Naive thymus-derived CD4-positive, alpha-beta T cell (primary cell): Measurements from ENCODE around the gene ITIH2. TPM values are rescaled to one million over a fixed set of nuclear protein-coding genes. Genes with fewer than 3 reads are reported as not detected.
"Not testable (repeated sequence)": the region's sequence is repeated elsewhere in the genome, so short reads cannot be mapped to it uniquely, and the experiment has no call there.

Experiments used
- ATAC-seq: fragments of 150-1000 bp; cut with Tn5 transposase; 2 replicates; pipeline ENCODE4 v1.10.0; 2021; ENCODE audit warnings: mild to moderate bottlenecking, moderate library complexity
- CTCF ChIA-PET: fragments of 350-600 bp; sonication (Branson Sonifier 250); formaldehyde crosslinking; loops from one replicate; lab custom pipeline; 2021; ENCODE audit warnings: antibody characterized with exemption; lab: Charles Lee
- POLR2A ChIA-PET: fragments of 350-600 bp; sonication (Branson Sonifier 250); formaldehyde crosslinking; loops from one replicate; lab custom pipeline; 2021; ENCODE audit warnings: antibody characterized with exemption, inconsistent platforms; lab: Charles Lee
- DNase-seq, 9 donors: peaks; one replicate each; pipeline versions ENCODE4 v3.0.0 to v3.0.0-alpha.2; 2020 to 2022; ENCODE audit warnings: mixed read lengths in 1 of 9
- H3K27ac ChIP-seq: one replicate; pipeline ENCODE4 v1.7.0; 2013; ENCODE audit warnings: mild to moderate bottlenecking, low read depth, low read length, moderate library complexity
- H3K27me3 ChIP-seq, 2 donors: one replicate each; pipeline ENCODE4 v1.7.0; 2013; ENCODE audit warnings: low read length in 2 of 2, mild to moderate bottlenecking in 2 of 2, moderate library complexity in 2 of 2; ENCODE audit not compliant: control insufficient read depth in 2 of 2, insufficient read depth in 2 of 2
- H3K36me3 ChIP-seq, 3 experiments: 1 replicate in 2 of 3; 2 replicates in 1 of 3; pipeline ENCODE4 v1.7.0; 2013; ENCODE audit warnings: low read length in 3 of 3, mild to moderate bottlenecking in 3 of 3, moderate library complexity in 1 of 3; ENCODE audit not compliant: insufficient read depth in 3 of 3, control insufficient read depth in 2 of 3
- H3K4me1 ChIP-seq, 2 donors: one replicate each; pipeline ENCODE4 v1.7.0; 2013; ENCODE audit warnings: low read length in 2 of 2, mild to moderate bottlenecking in 2 of 2, moderate library complexity in 1 of 2; ENCODE audit not compliant: control insufficient read depth in 2 of 2, insufficient read depth in 2 of 2
- H3K4me3 ChIP-seq: 2 replicates; pipeline ENCODE4 v1.7.0; 2013; ENCODE audit warnings: mild to moderate bottlenecking, low read length
- H3K9me3 ChIP-seq, 3 experiments: 1 replicate in 2 of 3; 2 replicates in 1 of 3; pipeline ENCODE4 v1.7.0; 2013; ENCODE audit warnings: low read length in 3 of 3; ENCODE audit not compliant: control insufficient read depth in 2 of 3
- H3K27ac Mint-ChIP-seq, 9 donors: one replicate each; pipeline ENCODE4 v1.8.0; 2020 to 2022; ENCODE audit warnings: mixed read lengths in 9 of 9, mild to moderate bottlenecking in 8 of 9, moderate library complexity in 5 of 9, inconsistent platforms in 2 of 9
- H3K27me3 Mint-ChIP-seq, 5 donors: one replicate each; pipeline ENCODE4 v1.8.0; 2021 to 2022; ENCODE audit warnings: mixed read lengths in 5 of 5, mild to moderate bottlenecking in 1 of 5
- H3K36me3 Mint-ChIP-seq, 5 donors: one replicate each; pipeline ENCODE4 v1.8.0; 2020 to 2022; ENCODE audit warnings: mixed read lengths in 5 of 5, mild to moderate bottlenecking in 3 of 5, inconsistent platforms in 1 of 5
- H3K4me1 Mint-ChIP-seq, 7 donors: one replicate each; pipeline ENCODE4 v1.8.0; 2020 to 2022; ENCODE audit warnings: mixed read lengths in 7 of 7, mild to moderate bottlenecking in 3 of 7, inconsistent platforms in 1 of 7
- H3K4me3 Mint-ChIP-seq, 10 donors: one replicate each; pipeline ENCODE4 v1.8.0; 2020 to 2022; ENCODE audit warnings: mild to moderate bottlenecking in 10 of 10, mixed read lengths in 10 of 10, moderate library complexity in 6 of 10, inconsistent platforms in 2 of 10
- H3K9me3 Mint-ChIP-seq, 11 donors: one replicate each; pipeline ENCODE4 v1.8.0; 2020 to 2022; ENCODE audit warnings: mixed read lengths in 11 of 11, mild to moderate bottlenecking in 4 of 11, inconsistent platforms in 1 of 11, moderate library complexity in 1 of 11
- intact Hi-C, 2 donors: fragments of 100-400 bp; cut with micrococcal nuclease; formaldehyde crosslinking; loops; one replicate each; pipeline ENCODE4 v1.15.1; 2023
- polyA plus RNA-seq, 2 donors: library from polyadenylated mRNA; unstranded; fragments of 300-500 nt; fragmentation: Illumina TruSeq; gene quantifications; one replicate each; pipeline ENCODE4 v1.2.3, GENCODE V29; 2021
- total RNA-seq, 6 experiments: library from RNA in 5 of 6; stranded (reverse) in 5 of 6; gene quantifications; 1 replicate in 5 of 6; 2 replicates in 1 of 6; pipeline ENCODE4 v1.2.3 and lab custom pipeline; 2021 to 2026

The ITIH2 gene
- total and polyA plus RNA-seq, 7 experiments from 2014 or later = not detected

GRCh38 chr10:7690885-7691597 is 12.1 kb upstream of the ITIH2 start:
- H3K27me3 ChIP-seq, H3K27ac Mint-ChIP-seq, H3K27ac ChIP-seq, POLR2A ChIA-PET, H3K27me3 Mint-ChIP-seq, ATAC-seq, H3K4me1 ChIP-seq, H3K36me3 ChIP-seq, intact Hi-C loops, H3K4me3 ChIP-seq: not testable (repeated sequence)
- Mint-ChIP-seq H3K36me3 (peaks cover 0 to 25% (median 11%) of the 10 kb centered on the region in 5 donors), H3K9me3 (peaks cover 6 to 50% (median 25%) of the 10 kb centered on the region in 11 donors), H3K4me1 (peaks cover 0 to 14% (median 4%) of the 10 kb centered on the region in 7 donors), H3K4me3 (peak overlapping the region in 1 of 10 donors; percentile 24)
- CTCF ChIA-PET = interaction anchor here (7.2 kb wide), 1 partner anchor 167 kb away, joined by 97 read pairs; no protein-coding TSS in a partner anchor
- DNase-seq = peak in 2 of 9 donors; percentile 22 to 27
- H3K9me3 ChIP-seq = peaks cover 0 to 17% (median 0%) of the 10 kb centered on the region in 3 experiments

DNA sequence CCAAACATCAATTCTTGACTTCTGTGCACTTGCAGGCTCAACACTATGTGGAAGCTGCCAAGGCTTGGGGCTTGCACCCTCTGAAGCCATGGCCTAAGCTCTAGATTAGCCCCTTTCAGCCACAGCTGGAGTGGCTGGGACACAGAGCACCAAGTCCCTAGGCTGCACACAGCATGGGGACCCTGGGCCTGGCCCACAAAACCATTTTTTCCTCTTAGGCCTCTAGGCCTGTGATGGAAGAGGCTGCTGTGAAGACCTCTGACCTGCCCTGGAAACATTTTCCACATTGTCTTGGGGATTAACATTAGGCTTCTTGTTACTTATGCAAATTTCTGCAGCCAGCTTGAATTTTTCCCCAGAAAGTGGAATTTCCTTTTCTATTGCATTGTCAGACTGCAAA is 10.7 kb upstream of the ITIH2 start:
- H3K27ac ChIP-seq, POLR2A ChIA-PET, intact Hi-C loops, DNase-seq, H3K36me3 ChIP-seq, H3K4me1 Mint-ChIP-seq, H3K27ac Mint-ChIP-seq, H3K4me1 ChIP-seq, CTCF ChIA-PET, ATAC-seq, H3K4me3 Mint-ChIP-seq, H3K4me3 ChIP-seq, H3K27me3 ChIP-seq, H3K27me3 Mint-ChIP-seq: not testable (repeated sequence)
- Mint-ChIP-seq H3K36me3 (peaks cover 0 to 25% (median 11%) of the 10 kb centered on the region in 5 donors), H3K9me3 (peaks cover 6 to 50% (median 25%) of the 10 kb centered on the region in 11 donors)
- H3K9me3 ChIP-seq = peaks cover 0 to 17% (median 0%) of the 10 kb centered on the region in 3 experiments

GRCh38 chr10:7693194-7693593 is 9.9 kb upstream of the ITIH2 start:
- CTCF ChIA-PET, intact Hi-C loops, H3K36me3 ChIP-seq, H3K27me3 Mint-ChIP-seq, ATAC-seq, H3K27ac ChIP-seq, H3K4me3 Mint-ChIP-seq, H3K4me1 ChIP-seq, DNase-seq, H3K4me1 Mint-ChIP-seq, H3K27me3 ChIP-seq, POLR2A ChIA-PET, H3K4me3 ChIP-seq: not testable (repeated sequence)
- peaks cover 0 to 17% (median 0%) of the 10 kb centered on the region in 3 experiments for H3K9me3 ChIP-seq
- Mint-ChIP-seq H3K36me3 (peaks cover 0 to 25% (median 11%) of the 10 kb centered on the region in 5 donors), H3K9me3 (peaks cover 6 to 50% (median 25%) of the 10 kb centered on the region in 11 donors), H3K27ac (peak overlapping the region in 1 of 9 donors; percentile 6)

GRCh38 chr10:7696545-7696944 is 6.6 kb upstream of the ITIH2 start:
- peaks cover 0 to 12% (median 10%) of the 10 kb centered on the region in 5 donors for H3K36me3 Mint-ChIP-seq
- H3K27ac ChIP-seq = no peak overlapping the region
- CTCF ChIA-PET = no interaction called here
- intact Hi-C loops = no loop called here
- no peaks in the 10 kb centered on the region for H3K4me1 ChIP-seq
- DNase-seq (no peak), ATAC-seq (no peak)
- H3K27ac Mint-ChIP-seq = no peak overlapping the region
- H3K36me3 ChIP-seq = no peaks in the 10 kb centered on the region
- peaks cover 6 to 30% (median 16%) of the 10 kb centered on the region in 11 donors for H3K9me3 Mint-ChIP-seq
- no peak overlapping the region for H3K4me3 Mint-ChIP-seq
- peaks cover 0 to 11% (median 0%) of the 10 kb centered on the region in 3 experiments for H3K9me3 ChIP-seq
- POLR2A ChIA-PET = no interaction called here
- H3K4me1 Mint-ChIP-seq = peaks cover 0 to 1% (median 0%) of the 10 kb centered on the region in 7 donors
- H3K27me3 Mint-ChIP-seq = peaks cover 0 to 24% (median 15%) of the 10 kb centered on the region in 5 donors
- no peaks in the 10 kb centered on the region for H3K27me3 ChIP-seq
- H3K4me3 ChIP-seq = no peak overlapping the region

DNA sequence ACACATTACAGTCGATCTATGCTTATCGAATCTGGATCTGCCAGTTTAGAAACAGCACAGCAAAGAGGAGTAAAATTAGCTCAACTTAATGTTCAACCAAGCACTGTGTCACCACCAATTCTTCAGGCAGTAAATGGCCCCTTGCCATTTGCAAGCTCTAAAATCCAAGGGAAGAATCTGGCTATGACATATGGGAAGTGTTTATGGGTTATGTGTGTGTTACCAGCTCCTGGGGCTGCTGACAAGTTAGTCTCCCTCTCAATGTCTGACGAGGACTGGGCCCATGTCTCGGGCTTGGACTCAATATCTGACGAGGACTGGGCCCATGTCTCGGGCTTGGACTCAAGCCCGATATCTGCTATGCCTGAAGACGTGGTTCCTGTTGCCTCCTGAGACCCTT is 5.7 kb upstream of the ITIH2 start:
- Mint-ChIP-seq H3K36me3 (peaks cover 0 to 12% (median 10%) of the 10 kb centered on the region in 5 donors), H3K9me3 (peaks cover 4 to 21% (median 14%) of the 10 kb centered on the region in 11 donors), H3K4me1 (no peaks in the 10 kb centered on the region), H3K27me3 (peaks cover 3 to 29% (median 20%) of the 10 kb centered on the region in 5 donors), H3K4me3 (no peak overlapping the region), H3K27ac (no peak overlapping the region)
- Histone ChIP-seq H3K9me3 (peaks cover 0 to 2% (median 0%) of the 10 kb centered on the region in 3 experiments), H3K4me3 (no peak overlapping the region), H3K36me3 (no peaks in the 10 kb centered on the region), H3K27ac (no peak overlapping the region), H3K27me3 (no peaks in the 10 kb centered on the region), H3K4me1 (no peaks in the 10 kb centered on the region)
- ChIA-PET CTCF (no interaction called here), POLR2A (no interaction called here)
- intact Hi-C loops = no loop called here
- ATAC-seq = no peak
- DNase-seq = no peak

GRCh38 chr10:7700577-7701125 is 2.5 kb upstream of the ITIH2 start:
- Histone ChIP-seq H3K9me3 (no peaks in the 10 kb centered on the region), H3K27me3 (no peaks in the 10 kb centered on the region), H3K4me1 (no peaks in the 10 kb centered on the region), H3K4me3 (no peak overlapping the region), H3K27ac (no peak overlapping the region), H3K36me3 (no peaks in the 10 kb centered on the region)
- Mint-ChIP-seq H3K4me3 (no peak overlapping the region), H3K36me3 (peaks cover 0 to 4% (median 0%) of the 10 kb centered on the region in 5 donors), H3K27me3 (peaks cover 21 to 48% (median 40%) of the 10 kb centered on the region in 5 donors), H3K9me3 (peaks cover 0 to 2% (median 0%) of the 10 kb centered on the region in 11 donors), H3K27ac (no peak overlapping the region), H3K4me1 (no peaks in the 10 kb centered on the region)
- ChIA-PET CTCF (interaction anchor here (1.3 kb wide), 1 partner anchor 14 kb away, joined by 6 read pairs; no protein-coding TSS in a partner anchor), POLR2A (no interaction called here)
- no peak for ATAC-seq
- intact Hi-C loops = no loop called here
- no peak for DNase-seq
